Esophagus squamous epithelium (tissue), 5 donors: ENCODE results near the gene KCNH1. TPM values are rescaled to one million over a fixed set of nuclear protein-coding genes. Genes with fewer than 3 reads are reported as not detected.
"Not testable (repeated sequence)": the region's sequence is repeated elsewhere in the genome, so short reads cannot be mapped to it uniquely, and the experiment has no call there.

Source experiments
- DNase-seq: peaks from one replicate; lab custom pipeline; 2025; lab: John Stamatoyannopoulos, UW
- H3K27ac ChIP-seq, 4 donors: fragments of 200-600 bp; sonication (generic); one replicate each; pipeline ENCODE4 v1.5.1; 2016 to 2019; ENCODE audit warnings: mild to moderate bottlenecking in 1 of 4
- H3K27me3 ChIP-seq, 4 donors: fragments of 200-600 bp; sonication (generic); 1 replicate in 3 of 4; 2 replicates in 1 of 4; pipeline versions ENCODE4 v1.5.1 to v1.6.0; 2017 to 2021; ENCODE audit warnings: antibody characterized with exemption in 1 of 4
- H3K36me3 ChIP-seq, 3 donors: fragments of 200-600 bp; sonication (generic); one replicate each; pipeline ENCODE4 v1.5.1; 2016 to 2019
- H3K4me1 ChIP-seq, 3 donors: fragments of 200-600 bp; sonication (generic); one replicate each; pipeline ENCODE4 v1.5.1; 2017 to 2019
- H3K4me3 ChIP-seq, 4 donors: fragments of 200-600 bp; sonication (generic); 1 replicate in 3 of 4; 2 replicates in 1 of 4; pipeline ENCODE4 v1.5.1; 2016 to 2019; ENCODE audit warnings: mild to moderate bottlenecking in 2 of 4, moderate library complexity in 1 of 4
- H3K9me3 ChIP-seq, 3 donors: fragments of 200-600 bp; sonication (generic); one replicate each; pipeline ENCODE4 v1.5.1; 2016 to 2019
- POLR2A ChIP-seq, 4 donors: fragments of 450-650 bp; IDR thresholded peaks; one replicate each; pipeline ENCODE4 v1.6.1; 2017; ENCODE audit warnings: antibody characterized with exemption in 4 of 4, mild to moderate bottlenecking in 4 of 4, moderate library complexity in 3 of 4
- WGBS, 2 donors: methylation state at CpG; one replicate each; pipeline ENCODE4 v1.1.5; 2018; 5-methylcytosine and 5-hydroxymethylcytosine counted together
- intact Hi-C: fragments of 100-400 bp; cut with DNase I; formaldehyde crosslinking; loops from one replicate; pipeline ENCODE4 v1.15.0; 2022
- total RNA-seq, 4 donors: library from RNA; depleted of rRNA; stranded (reverse); fragments of >200 nt; gene quantifications; one replicate each; pipeline ENCODE4 v1.1.0, GENCODE V29; 2016
- TF ChIP-seq, protein P1 (sequence below), 6 experiments: fragments of 450-650 bp in 4 of 6; fragments of 200-600 bp in 2 of 6; sonication (generic) in 2 of 6; IDR thresholded peaks; one replicate each; pipeline ENCODE4 v1.5.1; 2016 to 2019; ENCODE audit warnings: antibody characterized with exemption in 6 of 6, mild to moderate bottlenecking in 4 of 6, moderate library complexity in 4 of 6
- donor health status: DM: yes; HTN: yes; CAD: no.

The KCNH1 gene
- total RNA-seq, 4 donors from 2014 or later = 0.57 to 1.0 (median 0.83) TPM; not detected in 1

DNA sequence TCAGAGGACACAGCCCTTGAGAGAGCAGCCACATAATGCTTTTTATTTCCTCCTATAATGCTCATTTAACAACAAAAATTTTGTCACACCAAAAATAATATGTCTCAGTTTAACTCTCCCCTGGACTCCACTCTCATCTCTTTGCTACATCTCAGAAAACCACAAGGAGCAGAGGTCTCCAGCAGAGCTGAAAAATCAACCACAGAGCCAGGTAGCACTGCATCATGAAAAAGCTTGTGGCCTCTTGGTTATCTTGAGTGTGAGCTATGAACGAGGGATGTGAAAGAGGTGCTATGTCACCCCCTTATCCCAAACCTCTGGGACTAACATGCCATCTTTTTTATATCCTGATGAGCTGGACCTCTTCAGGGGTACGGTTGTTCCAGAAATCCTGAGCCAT is 44.4 kb downstream of the KCNH1 start:
- no peak overlapping the region for H3K27ac ChIP-seq
- H3K27me3 ChIP-seq = peaks cover 0 to 3% (median 0%) of the 10 kb centered on the region in 4 donors
- H3K36me3 ChIP-seq = no peaks in the 10 kb centered on the region
- intact Hi-C loops = no loop called here
- H3K4me1 ChIP-seq = no peaks in the 10 kb centered on the region
- no peak for DNase-seq
- no peaks in the 10 kb centered on the region for H3K9me3 ChIP-seq
- 60 to 80% methylated on average over 2 of the region's 2 CpGs for WGBS, 2 donors
- TF ChIP-seq POLR2A (IDR thresholded peaks at IDR 0.05) = no peak
- TF ChIP-seq, protein P1, sequence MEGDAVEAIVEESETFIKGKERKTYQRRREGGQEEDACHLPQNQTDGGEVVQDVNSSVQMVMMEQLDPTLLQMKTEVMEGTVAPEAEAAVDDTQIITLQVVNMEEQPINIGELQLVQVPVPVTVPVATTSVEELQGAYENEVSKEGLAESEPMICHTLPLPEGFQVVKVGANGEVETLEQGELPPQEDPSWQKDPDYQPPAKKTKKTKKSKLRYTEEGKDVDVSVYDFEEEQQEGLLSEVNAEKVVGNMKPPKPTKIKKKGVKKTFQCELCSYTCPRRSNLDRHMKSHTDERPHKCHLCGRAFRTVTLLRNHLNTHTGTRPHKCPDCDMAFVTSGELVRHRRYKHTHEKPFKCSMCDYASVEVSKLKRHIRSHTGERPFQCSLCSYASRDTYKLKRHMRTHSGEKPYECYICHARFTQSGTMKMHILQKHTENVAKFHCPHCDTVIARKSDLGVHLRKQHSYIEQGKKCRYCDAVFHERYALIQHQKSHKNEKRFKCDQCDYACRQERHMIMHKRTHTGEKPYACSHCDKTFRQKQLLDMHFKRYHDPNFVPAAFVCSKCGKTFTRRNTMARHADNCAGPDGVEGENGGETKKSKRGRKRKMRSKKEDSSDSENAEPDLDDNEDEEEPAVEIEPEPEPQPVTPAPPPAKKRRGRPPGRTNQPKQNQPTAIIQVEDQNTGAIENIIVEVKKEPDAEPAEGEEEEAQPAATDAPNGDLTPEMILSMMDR (IDR thresholded peaks at IDR 0.05) = no peak
- no peak overlapping the region for H3K4me3 ChIP-seq

DNA sequence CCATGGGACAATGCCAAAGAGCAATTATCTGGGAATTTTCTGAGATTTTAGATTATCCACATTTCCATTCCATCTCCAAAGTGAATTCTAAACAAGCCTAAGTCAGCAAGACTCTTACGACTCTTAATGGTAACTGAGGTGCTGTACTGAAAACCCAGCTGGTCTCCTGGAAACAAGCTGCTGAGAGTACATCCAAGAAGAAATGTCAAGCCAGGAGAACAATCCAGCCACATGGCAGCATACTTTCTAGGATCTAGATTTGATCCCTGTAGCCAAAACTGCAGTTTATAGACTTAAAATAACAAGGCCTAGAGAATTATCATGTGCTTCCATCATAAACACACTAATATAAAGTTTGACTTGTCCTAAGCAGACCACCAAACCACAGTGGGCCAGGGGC is 45.8 kb downstream of the KCNH1 start:
- H3K4me1 ChIP-seq = no peaks in the 10 kb centered on the region
- TF ChIP-seq, protein P1 (IDR thresholded peaks at IDR 0.05) = no peak
- TF ChIP-seq POLR2A (IDR thresholded peaks at IDR 0.05) = no peak
- WGBS, 2 donors = 61 to 75% methylated on average over 1 of the region's 1 CpG
- intact Hi-C loops = no loop called here
- H3K36me3 ChIP-seq = no peaks in the 10 kb centered on the region
- no peaks in the 10 kb centered on the region for H3K27me3 ChIP-seq
- no peaks in the 10 kb centered on the region for H3K9me3 ChIP-seq
- H3K4me3 ChIP-seq = no peak overlapping the region
- no peak overlapping the region for H3K27ac ChIP-seq
- DNase-seq = no peak

DNA sequence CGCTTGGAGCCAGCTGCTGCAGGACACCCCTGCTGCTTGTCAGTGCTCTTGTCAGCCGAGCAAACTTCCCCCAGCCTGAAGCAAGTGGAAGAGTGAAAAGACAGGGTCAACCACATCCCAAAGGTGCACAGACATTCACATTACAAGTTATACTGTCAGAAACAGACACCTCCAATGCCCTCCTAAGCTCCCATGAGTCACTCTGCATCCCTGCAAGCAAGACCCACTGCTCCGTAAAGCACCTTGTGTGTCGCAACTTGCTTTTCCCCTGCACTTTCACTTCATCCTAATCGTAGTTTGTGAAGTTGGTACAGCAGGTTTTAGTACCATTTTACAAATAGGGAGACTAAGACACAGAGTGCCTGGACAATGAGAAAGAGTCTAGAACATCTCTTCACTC is 51.1 kb downstream of the KCNH1 start:
- no peaks in the 10 kb centered on the region for H3K27me3 ChIP-seq
- H3K4me3 ChIP-seq = peak overlapping the region in 1 of 4 donors; percentile 34
- WGBS, 2 donors = 51 to 55% methylated on average over 4 of the region's 5 CpGs
- TF ChIP-seq, protein P1 (IDR thresholded peaks at IDR 0.05) = no peak
- TF ChIP-seq POLR2A (IDR thresholded peaks at IDR 0.05) = no peak
- intact Hi-C loops = no loop called here
- H3K4me1 ChIP-seq = peaks cover 0 to 4% (median 0%) of the 10 kb centered on the region in 3 donors
- H3K9me3 ChIP-seq = no peaks in the 10 kb centered on the region
- no peak overlapping the region for H3K27ac ChIP-seq
- no peak for DNase-seq
- H3K36me3 ChIP-seq = no peaks in the 10 kb centered on the region

DNA sequence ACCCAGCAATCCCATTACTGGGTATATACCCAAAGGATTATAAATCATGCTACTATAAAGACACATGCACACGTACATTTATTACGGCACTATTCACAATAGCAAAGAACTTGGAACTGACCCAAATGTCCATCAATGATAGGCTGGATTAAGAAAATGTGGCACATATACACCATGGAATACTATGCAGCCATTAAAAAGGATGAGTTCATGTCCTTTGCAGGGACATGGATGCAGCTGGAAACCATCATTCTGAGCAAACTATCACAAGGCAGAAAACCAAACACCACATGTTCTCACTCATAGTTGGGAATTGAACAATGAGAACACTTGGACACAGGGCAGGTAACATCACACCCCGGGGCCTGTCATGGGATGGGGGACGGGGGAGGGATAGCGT is 52.5 kb downstream of the KCNH1 start:
- not testable (repeated sequence) for H3K36me3 ChIP-seq

DNA sequence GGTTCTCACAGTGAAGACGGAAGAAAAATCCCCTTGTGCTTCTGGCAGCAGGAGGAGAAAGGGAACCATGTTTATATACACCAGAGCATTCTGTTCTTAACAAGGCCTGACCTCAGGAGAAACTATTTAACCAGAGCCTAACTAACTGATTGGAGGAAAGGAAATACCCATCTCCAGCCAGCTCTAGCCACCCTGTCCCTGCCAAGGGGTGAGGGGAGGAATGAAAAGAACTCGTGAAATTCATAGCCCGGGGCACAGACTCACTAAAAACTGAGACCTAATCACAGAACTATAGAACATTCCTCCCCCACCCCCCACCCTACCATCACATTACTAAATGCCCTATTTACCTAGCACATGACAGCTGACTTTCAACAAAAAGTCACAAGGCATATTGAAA is 65.0 kb downstream of the KCNH1 start:
- H3K9me3 ChIP-seq = no peaks in the 10 kb centered on the region
- WGBS, 2 donors = 42% methylated on average over 1 to 3 of the region's 3 CpGs
- TF ChIP-seq, protein P1 (IDR thresholded peaks at IDR 0.05) = no peak
- TF ChIP-seq POLR2A (IDR thresholded peaks at IDR 0.05) = no peak
- H3K36me3 ChIP-seq = no peaks in the 10 kb centered on the region
- intact Hi-C loops = no loop called here
- DNase-seq = no peak
- H3K27ac ChIP-seq = no peak overlapping the region
- H3K4me3 ChIP-seq = no peak overlapping the region
- no peaks in the 10 kb centered on the region for H3K27me3 ChIP-seq
- H3K4me1 ChIP-seq = no peaks in the 10 kb centered on the region

More for the DNA sequence above, 52.5 kb downstream of the KCNH1 start:
- intact Hi-C loops, H3K4me3 ChIP-seq, H3K27me3 ChIP-seq, H3K27ac ChIP-seq, H3K4me1 ChIP-seq, H3K9me3 ChIP-seq, DNase-seq: not testable (repeated sequence)
- 81 to 86% methylated on average over 5 of the region's 5 CpGs for WGBS, 2 donors
